ENCODE data around the gene CDK19.
"Not testable (repeated sequence)": the region's sequence is repeated elsewhere in the genome, so short reads cannot be mapped to it uniquely, and the experiment has no call there.

Gene CDK19

DNA sequence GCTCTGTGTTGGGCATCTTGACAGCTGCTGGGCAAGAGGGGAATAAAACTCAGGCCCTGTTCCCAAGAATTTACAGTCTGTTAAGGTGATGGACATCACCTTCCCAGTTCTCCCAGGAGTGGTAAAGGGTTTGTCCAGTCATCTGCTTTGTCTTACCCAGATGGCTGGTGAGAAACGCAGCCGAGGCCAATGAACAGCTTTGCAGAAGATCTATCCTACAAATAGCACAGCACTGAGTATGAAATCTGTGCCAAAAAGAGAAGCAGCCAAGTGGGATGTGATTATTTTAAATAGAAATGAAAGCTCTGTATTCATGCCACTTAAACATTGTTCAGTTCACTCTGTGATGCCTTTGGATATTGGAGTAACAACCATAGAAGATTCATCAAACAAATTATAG lies 206.2 kb downstream of the CDK19 start:
- H3K4me1 ChIP-seq (ENCODE audit: control insufficient read depth, insufficient read depth, low read length): peaks cover 3% of the 10 kb centered on the region
- no peak overlapping the region for H3K9ac ChIP-seq (ENCODE audit: low read length in 2 of 2)
- no peaks in the 10 kb centered on the region for H3K27me3 ChIP-seq (ENCODE audit: control insufficient read depth in 1 of 2, insufficient read depth in 2 of 2, low read length in 2 of 2)
- no peak overlapping the region for H3K27ac ChIP-seq (ENCODE audit: low read length)
- H3K9me3 ChIP-seq (ENCODE audit: control insufficient read depth in 2 of 2, low read length in 2 of 2): no peaks in the 10 kb centered on the region
- H3K4me3 ChIP-seq (ENCODE audit: low read length in 2 of 2): no peak overlapping the region
- H3K36me3 ChIP-seq (ENCODE audit: control insufficient read depth in 2 of 2, insufficient read depth in 2 of 2, low read length in 2 of 2): peaks cover 0 to 7% of the 10 kb centered on the region in 2 donors

DNA sequence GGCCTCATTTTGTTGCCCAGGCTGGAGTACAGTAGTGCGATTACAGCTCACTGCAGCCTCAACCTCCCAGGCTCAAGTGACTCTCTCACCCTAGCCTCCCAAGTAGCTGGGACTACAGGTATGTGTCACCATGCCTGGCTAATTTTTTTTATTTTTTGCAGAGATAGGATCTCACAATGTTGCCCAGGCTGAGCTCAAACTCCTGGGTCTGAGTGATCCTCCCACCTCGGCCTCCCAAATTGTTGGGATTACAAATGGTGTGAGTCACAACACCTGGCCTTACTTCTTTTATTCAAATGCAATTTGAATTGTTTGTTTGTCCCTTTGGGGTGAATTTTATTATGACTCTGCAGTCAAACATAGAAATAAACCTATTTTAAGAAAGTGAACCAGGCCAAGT lies 207.1 kb downstream of the CDK19 start:
- Histone ChIP-seq H3K9ac (ENCODE audit: low read length in 2 of 2) (no peak overlapping the region), H3K4me1 (ENCODE audit: control insufficient read depth, insufficient read depth, low read length) (peaks cover 3% of the 10 kb centered on the region), H3K27ac (ENCODE audit: low read length) (no peak overlapping the region), H3K4me3 (ENCODE audit: low read length in 2 of 2) (no peak overlapping the region), H3K36me3 (ENCODE audit: control insufficient read depth in 2 of 2, insufficient read depth in 2 of 2, low read length in 2 of 2) (peaks cover 0 to 5% of the 10 kb centered on the region in 2 donors), H3K27me3 (ENCODE audit: control insufficient read depth in 1 of 2, insufficient read depth in 2 of 2, low read length in 2 of 2) (no peaks in the 10 kb centered on the region), H3K9me3 (ENCODE audit: control insufficient read depth in 2 of 2, low read length in 2 of 2) (no peaks in the 10 kb centered on the region)

DNA sequence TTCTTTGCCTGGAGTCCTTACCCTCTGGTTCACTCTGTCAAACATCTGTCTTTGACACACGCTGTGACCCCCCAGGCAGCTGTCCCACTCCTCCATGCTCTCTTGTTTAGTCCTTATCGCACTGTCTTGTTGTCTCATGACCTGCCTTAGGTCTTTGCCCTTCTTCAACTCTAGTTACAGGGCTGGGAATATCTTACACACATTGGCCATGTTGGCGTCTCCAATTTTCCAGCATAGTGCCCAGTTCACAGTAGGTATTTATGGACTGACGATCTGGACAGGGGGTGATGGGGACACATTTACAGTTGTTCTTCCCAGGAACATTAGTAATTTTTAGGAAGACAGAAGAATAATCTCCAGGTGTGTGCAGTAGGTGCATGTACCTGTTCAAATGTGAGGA lies 209.1 kb downstream of the CDK19 start:
- Histone ChIP-seq H3K4me1 (ENCODE audit: control insufficient read depth, insufficient read depth, low read length) (peaks cover 3% of the 10 kb centered on the region), H3K27ac (ENCODE audit: low read length) (no peak overlapping the region), H3K27me3 (ENCODE audit: control insufficient read depth in 1 of 2, insufficient read depth in 2 of 2, low read length in 2 of 2) (no peaks in the 10 kb centered on the region), H3K9me3 (ENCODE audit: control insufficient read depth in 2 of 2, low read length in 2 of 2) (no peaks in the 10 kb centered on the region), H3K4me3 (ENCODE audit: low read length in 2 of 2) (no peak overlapping the region), H3K36me3 (ENCODE audit: control insufficient read depth in 2 of 2, insufficient read depth in 2 of 2, low read length in 2 of 2) (peaks cover 0 to 2% of the 10 kb centered on the region in 2 donors), H3K9ac (ENCODE audit: low read length in 2 of 2) (no peak overlapping the region)

DNA sequence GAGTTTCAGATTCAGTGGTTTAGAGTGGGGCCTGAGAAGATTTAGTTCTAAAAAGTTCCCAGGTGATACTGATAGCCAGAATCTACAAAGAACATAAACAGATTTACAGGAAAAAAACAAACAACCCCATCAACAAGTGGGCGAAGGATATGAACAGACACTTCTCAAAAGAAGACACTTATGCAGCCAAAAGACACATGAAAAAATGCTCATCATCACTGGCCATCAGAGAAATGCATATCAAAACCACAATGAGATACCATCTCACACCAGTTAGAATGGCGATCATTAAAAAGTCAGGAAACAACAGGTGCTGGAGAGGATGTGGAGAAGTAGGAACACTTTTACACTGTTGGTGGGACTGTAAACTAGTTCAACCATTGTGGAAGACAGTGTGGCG lies 214.6 kb downstream of the CDK19 start:
- not testable (repeated sequence) for H3K4me1 ChIP-seq (ENCODE audit: control insufficient read depth, insufficient read depth, low read length); H3K36me3 ChIP-seq (ENCODE audit: control insufficient read depth in 2 of 2, insufficient read depth in 2 of 2, low read length in 2 of 2); H3K9me3 ChIP-seq (ENCODE audit: control insufficient read depth in 2 of 2, low read length in 2 of 2); H3K27me3 ChIP-seq (ENCODE audit: control insufficient read depth in 1 of 2, insufficient read depth in 2 of 2, low read length in 2 of 2); H3K27ac ChIP-seq (ENCODE audit: low read length); H3K9ac ChIP-seq (ENCODE audit: low read length in 2 of 2); H3K4me3 ChIP-seq (ENCODE audit: low read length in 2 of 2)

- H3K9ac ChIP-seq (ENCODE audit: low read length in 2 of 2): no peak overlapping the region
- H3K27me3 ChIP-seq (ENCODE audit: control insufficient read depth in 1 of 2, insufficient read depth in 2 of 2, low read length in 2 of 2): no peaks in the 10 kb centered on the region
- no peaks in the 10 kb centered on the region for H3K9me3 ChIP-seq (ENCODE audit: control insufficient read depth in 2 of 2, low read length in 2 of 2)
- H3K27ac ChIP-seq (ENCODE audit: low read length): no peak overlapping the region
- peaks cover 3% of the 10 kb centered on the region for H3K4me1 ChIP-seq (ENCODE audit: control insufficient read depth, insufficient read depth, low read length)
- no peak overlapping the region for H3K4me3 ChIP-seq (ENCODE audit: low read length in 2 of 2)
- no peaks in the 10 kb centered on the region for H3K36me3 ChIP-seq (ENCODE audit: control insufficient read depth in 2 of 2, insufficient read depth in 2 of 2, low read length in 2 of 2)
Measured at GRCh38 chr6:110597761-110598160, 217.5 kb downstream of the CDK19 start.

DNA sequence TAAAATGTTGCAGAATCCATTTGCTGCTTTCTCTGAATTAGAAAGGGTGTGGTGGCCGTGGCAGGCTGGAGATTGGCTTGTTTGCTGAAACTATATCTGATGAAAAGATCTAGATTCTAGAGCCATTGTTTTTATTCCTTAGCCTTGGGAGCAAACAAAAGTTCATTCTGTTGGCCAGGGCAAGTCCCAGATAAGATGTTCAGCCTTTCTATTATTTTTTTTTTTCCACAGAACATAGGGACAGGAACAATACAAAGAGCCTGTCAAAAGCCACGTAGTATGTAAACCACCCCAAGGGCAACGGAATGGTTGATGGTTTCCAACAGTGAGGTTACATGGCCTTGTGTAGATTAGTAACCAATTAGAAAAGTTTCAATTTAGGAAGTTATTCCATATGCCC lies 218.9 kb downstream of the CDK19 start:
- H3K27ac ChIP-seq (ENCODE audit: low read length): no peak overlapping the region
- H3K9ac ChIP-seq (ENCODE audit: low read length in 2 of 2): no peak overlapping the region
- H3K36me3 ChIP-seq (ENCODE audit: control insufficient read depth in 2 of 2, insufficient read depth in 2 of 2, low read length in 2 of 2): no peaks in the 10 kb centered on the region

DNA sequence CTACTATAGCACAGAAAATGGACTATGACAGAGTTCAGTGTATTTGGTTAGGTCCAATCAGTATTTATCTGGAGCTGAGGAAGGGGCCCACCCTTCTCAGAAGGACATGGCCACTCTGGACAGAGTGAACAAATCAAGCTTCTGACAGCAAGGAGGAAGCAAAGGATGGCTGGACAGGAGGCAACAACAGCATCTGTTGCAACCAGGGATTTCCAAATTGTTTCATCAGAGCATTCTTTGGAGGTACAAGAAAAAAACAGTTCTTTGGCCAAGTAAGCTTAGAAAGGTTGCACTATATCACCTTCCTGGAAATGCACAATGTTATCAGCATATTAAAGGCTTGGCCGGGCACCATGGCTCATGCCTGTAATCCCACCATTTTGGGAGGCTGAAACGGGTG lies 220.2 kb downstream of the CDK19 start:
- no peak overlapping the region for H3K9ac ChIP-seq (ENCODE audit: low read length in 2 of 2)
- no peaks in the 10 kb centered on the region for H3K9me3 ChIP-seq (ENCODE audit: control insufficient read depth in 2 of 2, low read length in 2 of 2)
- no peak overlapping the region for H3K27ac ChIP-seq (ENCODE audit: low read length)
- H3K4me3 ChIP-seq (ENCODE audit: low read length in 2 of 2): no peak overlapping the region
- no peaks in the 10 kb centered on the region for H3K36me3 ChIP-seq (ENCODE audit: control insufficient read depth in 2 of 2, insufficient read depth in 2 of 2, low read length in 2 of 2)
- H3K27me3 ChIP-seq (ENCODE audit: control insufficient read depth in 1 of 2, insufficient read depth in 2 of 2, low read length in 2 of 2): no peaks in the 10 kb centered on the region
- H3K4me1 ChIP-seq (ENCODE audit: control insufficient read depth, insufficient read depth, low read length): peaks cover 7% of the 10 kb centered on the region

More for the DNA sequence above, 218.9 kb downstream of the CDK19 start:
- H3K27me3 ChIP-seq (ENCODE audit: control insufficient read depth in 1 of 2, insufficient read depth in 2 of 2, low read length in 2 of 2): no peaks in the 10 kb centered on the region
- H3K4me3 ChIP-seq (ENCODE audit: low read length in 2 of 2): no peak overlapping the region
- H3K4me1 ChIP-seq (ENCODE audit: control insufficient read depth, insufficient read depth, low read length): peaks cover 7% of the 10 kb centered on the region
- no peaks in the 10 kb centered on the region for H3K9me3 ChIP-seq (ENCODE audit: control insufficient read depth in 2 of 2, low read length in 2 of 2)

- Histone ChIP-seq H3K4me3 (ENCODE audit: low read length in 2 of 2) (no peak overlapping the region), H3K27me3 (ENCODE audit: control insufficient read depth in 1 of 2, insufficient read depth in 2 of 2, low read length in 2 of 2) (no peaks in the 10 kb centered on the region), H3K9me3 (ENCODE audit: control insufficient read depth in 2 of 2, low read length in 2 of 2) (no peaks in the 10 kb centered on the region), H3K9ac (ENCODE audit: low read length in 2 of 2) (no peak overlapping the region), H3K36me3 (ENCODE audit: control insufficient read depth in 2 of 2, insufficient read depth in 2 of 2, low read length in 2 of 2) (no peaks in the 10 kb centered on the region), H3K4me1 (ENCODE audit: control insufficient read depth, insufficient read depth, low read length) (peaks cover 7% of the 10 kb centered on the region), H3K27ac (ENCODE audit: low read length) (no peak overlapping the region)
Measured at GRCh38 chr6:110593637-110594036, 221.6 kb downstream of the CDK19 start.

- H3K27me3 ChIP-seq (ENCODE audit: control insufficient read depth in 1 of 2, insufficient read depth in 2 of 2, low read length in 2 of 2): no peaks in the 10 kb centered on the region
- no peaks in the 10 kb centered on the region for H3K9me3 ChIP-seq (ENCODE audit: control insufficient read depth in 2 of 2, low read length in 2 of 2)
- no peaks in the 10 kb centered on the region for H3K36me3 ChIP-seq (ENCODE audit: control insufficient read depth in 2 of 2, insufficient read depth in 2 of 2, low read length in 2 of 2)
- H3K4me1 ChIP-seq (ENCODE audit: control insufficient read depth, insufficient read depth, low read length): peaks cover 7% of the 10 kb centered on the region
- H3K4me3 ChIP-seq (ENCODE audit: low read length in 2 of 2): no peak overlapping the region
- H3K9ac ChIP-seq (ENCODE audit: low read length in 2 of 2): no peak overlapping the region
- no peak overlapping the region for H3K27ac ChIP-seq (ENCODE audit: low read length)
Measured at GRCh38 chr6:110592765-110593164, 222.5 kb downstream of the CDK19 start.

DNA sequence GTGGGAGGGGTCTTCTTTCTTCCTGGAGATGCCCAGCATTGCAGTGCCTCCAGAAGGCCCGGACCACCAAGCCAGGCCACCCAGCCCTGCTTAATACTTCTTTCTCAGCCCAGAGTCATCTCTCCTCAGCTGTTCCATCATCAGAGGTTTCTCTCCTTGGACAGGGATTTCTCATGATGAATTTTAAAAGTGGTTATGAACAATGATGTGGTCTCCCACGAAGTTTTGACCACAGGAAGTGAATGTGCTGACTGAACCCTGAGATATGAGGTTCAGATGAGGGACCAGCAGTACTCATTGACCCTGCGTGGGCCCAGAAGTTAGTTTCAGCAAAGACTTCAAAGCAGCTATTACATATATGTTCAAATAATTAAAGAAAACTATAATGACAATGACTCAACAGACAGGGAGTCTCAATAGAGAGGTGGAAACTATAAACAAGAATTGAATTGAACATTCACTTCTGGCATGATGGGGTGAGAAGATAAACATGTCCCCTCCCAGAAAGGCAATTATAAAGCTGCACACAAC lies 224.4 kb downstream of the CDK19 start:
- H3K4me1 ChIP-seq (ENCODE audit: control insufficient read depth, insufficient read depth, low read length): peaks cover 7% of the 10 kb centered on the region
- no peaks in the 10 kb centered on the region for H3K9me3 ChIP-seq (ENCODE audit: control insufficient read depth in 2 of 2, low read length in 2 of 2)
- no peaks in the 10 kb centered on the region for H3K36me3 ChIP-seq (ENCODE audit: control insufficient read depth in 2 of 2, insufficient read depth in 2 of 2, low read length in 2 of 2)

DNA sequence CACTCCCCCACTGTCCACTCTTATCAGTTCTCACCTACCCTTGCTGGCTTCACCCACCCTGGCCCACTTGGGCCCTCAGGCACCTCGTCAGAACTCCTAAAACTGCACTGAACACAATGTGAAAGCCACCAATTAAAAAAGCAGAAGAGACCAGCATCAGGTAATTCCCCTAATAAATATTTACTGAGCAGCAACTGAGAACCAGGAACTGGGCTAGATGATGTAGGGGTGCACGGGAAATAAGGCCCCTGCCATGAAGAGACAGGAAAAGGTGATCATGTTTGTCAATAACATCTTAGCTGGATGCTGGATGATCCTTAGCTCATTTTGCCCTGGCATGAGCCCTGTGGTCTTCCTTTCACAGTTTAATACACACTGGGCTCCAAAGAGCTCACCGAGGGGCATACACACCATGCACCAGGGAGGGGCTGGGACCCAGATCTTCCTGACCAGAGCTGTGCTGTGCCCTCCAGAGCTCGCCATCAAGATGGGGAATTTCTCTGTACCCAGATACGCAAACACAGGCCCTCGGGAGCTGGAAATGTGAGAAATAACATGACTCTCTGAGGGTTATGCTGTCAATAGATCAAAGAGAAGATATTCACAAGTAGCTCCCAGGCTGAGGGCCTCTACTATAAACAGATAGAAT lies 225.3 kb downstream of the CDK19 start:
- no peak overlapping the region for H3K27ac ChIP-seq (ENCODE audit: low read length)

More for the DNA sequence above, 224.4 kb downstream of the CDK19 start:
- Histone ChIP-seq H3K9ac (ENCODE audit: low read length in 2 of 2) (no peak overlapping the region), H3K27ac (ENCODE audit: low read length) (no peak overlapping the region), H3K27me3 (ENCODE audit: control insufficient read depth in 1 of 2, insufficient read depth in 2 of 2, low read length in 2 of 2) (no peaks in the 10 kb centered on the region), H3K4me3 (ENCODE audit: low read length in 2 of 2) (no peak overlapping the region)

More for the DNA sequence above, 225.3 kb downstream of the CDK19 start:
- Histone ChIP-seq H3K4me1 (ENCODE audit: control insufficient read depth, insufficient read depth, low read length) (peaks cover 7% of the 10 kb centered on the region), H3K9ac (ENCODE audit: low read length in 2 of 2) (no peak overlapping the region), H3K27me3 (ENCODE audit: control insufficient read depth in 1 of 2, insufficient read depth in 2 of 2, low read length in 2 of 2) (no peaks in the 10 kb centered on the region), H3K36me3 (ENCODE audit: control insufficient read depth in 2 of 2, insufficient read depth in 2 of 2, low read length in 2 of 2) (no peaks in the 10 kb centered on the region), H3K9me3 (ENCODE audit: control insufficient read depth in 2 of 2, low read length in 2 of 2) (no peaks in the 10 kb centered on the region), H3K4me3 (ENCODE audit: low read length in 2 of 2) (no peak overlapping the region)
